NCI-H460 (cell line): Measurements from ENCODE around the gene RORB. TPM values are rescaled to one million over a fixed set of nuclear protein-coding genes. Genes with fewer than 3 reads are reported as not detected.

Source experiments
- DNase-seq: peaks from one replicate; pipeline ENCODE4 v3.0.0-alpha.2; 2016; ENCODE audit warnings: low read depth; ENCODE audit errors: extremely low read depth
- total RNA-seq: library from RNA; depleted of rRNA; stranded (reverse); fragments of >200 nt; shearing (Covaris generic); gene quantifications from 2 replicates; pipeline ENCODE4 v1.2.3, GENCODE V29; 2014

Gene RORB
- total RNA-seq, 1 experiment from 2014 or later, result not detected

- DNase-seq, result no peak
These were observed 199.4 kb downstream of the RORB start for GRCh38 chr9:74696520-74696919.

GRCh38 chr9:74697535-74697934 is 200.4 kb downstream of the RORB start:
- DNase-seq, result no peak

GRCh38 chr9:74711341-74711740 is 214.2 kb downstream of the RORB start:
- no peak for DNase-seq

- no peak for DNase-seq
These were observed 221.6 kb downstream of the RORB start for GRCh38 chr9:74718709-74719108.

GRCh38 chr9:74719306-74719705 is 222.2 kb downstream of the RORB start:
- DNase-seq, result no peak

- no peak for DNase-seq
These were observed 224.8 kb downstream of the RORB start for GRCh38 chr9:74721696-74722660.

- DNase-seq, result no peak
These were observed 227.2 kb downstream of the RORB start for GRCh38 chr9:74724317-74724716.

- no peak for DNase-seq
These were observed 229.4 kb downstream of the RORB start for GRCh38 chr9:74726581-74726980.

- DNase-seq, result no peak
These were observed 231.0 kb downstream of the RORB start for GRCh38 chr9:74728176-74728575.

GRCh38 chr9:74729136-74729695 is 232.1 kb downstream of the RORB start:
- no peak for DNase-seq

GRCh38 chr9:74735761-74736160 is 238.6 kb downstream of the RORB start:
- no peak for DNase-seq

GRCh38 chr9:74736646-74737045 is 239.5 kb downstream of the RORB start:
- no peak for DNase-seq

GRCh38 chr9:74742191-74742790 is 245.2 kb downstream of the RORB start:
- no peak for DNase-seq
